GM21526 (cell line): ENCODE measurements around the gene TREML1.
"Not testable (repeated sequence)": the region's sequence is repeated elsewhere in the genome, so short reads cannot be mapped to it uniquely, and the experiment has no call there.

Experiments used
- ATAC-seq: cut with Tn5 transposase; IDR thresholded peaks from one replicate; pipeline ENCODE4 v1.9.1; 2021; ENCODE audit warnings: moderate library complexity; ENCODE audit not compliant: unreplicated experiment, low FRiP score

TREML1 gene, protein sequence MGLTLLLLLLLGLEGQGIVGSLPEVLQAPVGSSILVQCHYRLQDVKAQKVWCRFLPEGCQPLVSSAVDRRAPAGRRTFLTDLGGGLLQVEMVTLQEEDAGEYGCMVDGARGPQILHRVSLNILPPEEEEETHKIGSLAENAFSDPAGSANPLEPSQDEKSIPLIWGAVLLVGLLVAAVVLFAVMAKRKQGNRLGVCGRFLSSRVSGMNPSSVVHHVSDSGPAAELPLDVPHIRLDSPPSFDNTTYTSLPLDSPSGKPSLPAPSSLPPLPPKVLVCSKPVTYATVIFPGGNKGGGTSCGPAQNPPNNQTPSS

GRCh38 chr6:41153992-41154625 lies at the start of gene TREML1:
TREML1 (minus strand) TSS chr6:41154347; CDS start chr6:41154288, 59 bp downstream.
- no peak for ATAC-seq

DNA sequence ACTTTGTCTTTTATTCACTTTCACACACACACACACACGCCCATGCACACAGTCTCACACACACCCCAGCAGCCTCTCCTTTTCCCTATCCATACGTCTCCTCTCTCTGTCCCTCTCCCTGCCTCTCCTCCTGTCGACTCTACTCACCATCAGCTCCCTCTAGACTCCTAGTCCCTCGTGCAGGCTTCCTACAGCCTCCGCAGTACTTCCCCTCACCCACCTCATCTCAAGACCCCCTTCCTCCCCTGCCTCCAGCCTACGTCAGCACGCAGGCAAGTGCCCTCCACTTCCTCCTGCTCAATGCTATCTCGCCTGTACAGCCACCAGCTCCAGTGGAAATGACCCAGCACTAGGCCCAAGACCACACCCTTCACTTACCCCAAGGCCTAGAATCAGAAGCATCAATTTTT lies 47.6 kb upstream of the TREML1 start:
- no peak for ATAC-seq

DNA sequence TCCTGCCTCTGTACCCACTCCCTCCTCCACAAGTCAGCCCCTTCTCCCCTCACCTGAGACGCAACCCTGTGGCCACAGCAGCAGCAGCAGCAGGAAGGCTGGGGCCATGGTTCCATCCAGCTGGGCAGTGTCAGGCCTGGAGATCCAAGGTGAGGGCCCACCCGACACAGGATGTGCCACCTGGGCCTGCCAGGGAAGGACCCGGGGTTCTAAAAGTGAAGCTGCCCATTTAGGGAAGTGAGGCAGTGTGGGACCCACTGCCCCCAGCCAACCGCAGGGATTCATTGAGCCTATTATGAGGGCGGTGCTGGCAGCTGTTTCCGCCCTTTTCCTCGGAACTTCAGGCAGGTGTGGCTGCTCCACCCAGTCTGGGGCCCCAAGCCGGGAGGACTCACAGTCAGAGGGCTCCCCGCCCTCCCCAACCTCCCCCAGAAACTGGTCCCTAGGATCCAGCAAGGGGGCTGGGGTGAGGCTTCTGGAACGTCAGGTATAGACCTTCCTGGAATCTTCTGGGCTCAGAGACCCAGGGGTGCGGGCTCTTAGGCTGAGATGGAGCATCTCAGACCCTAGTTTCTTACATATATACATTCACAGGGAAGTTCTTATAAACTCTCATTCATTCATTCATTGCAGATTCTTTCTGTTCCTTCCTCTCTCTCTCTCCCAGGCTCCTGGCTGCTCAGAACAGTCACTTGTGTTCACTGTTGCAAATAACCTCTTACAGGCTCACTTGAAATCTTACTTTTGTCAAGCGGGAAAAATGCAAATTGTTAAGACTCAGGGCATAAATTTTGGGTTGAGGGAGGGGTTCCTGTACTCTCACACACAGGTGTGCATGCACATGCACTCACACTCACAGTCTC lies 47.0 kb upstream of the TREML1 start, which contains the start of gene TREML2:
TREML2 (minus strand) TSS at position 249 of the 863 bp plus-strand sequence; CDS start at position 108, 141 bp downstream.
- no peak for ATAC-seq

- no peak for ATAC-seq
Observed at GRCh38 chr6:41200296-41200900, 46.3 kb upstream of the TREML1 start.

DNA sequence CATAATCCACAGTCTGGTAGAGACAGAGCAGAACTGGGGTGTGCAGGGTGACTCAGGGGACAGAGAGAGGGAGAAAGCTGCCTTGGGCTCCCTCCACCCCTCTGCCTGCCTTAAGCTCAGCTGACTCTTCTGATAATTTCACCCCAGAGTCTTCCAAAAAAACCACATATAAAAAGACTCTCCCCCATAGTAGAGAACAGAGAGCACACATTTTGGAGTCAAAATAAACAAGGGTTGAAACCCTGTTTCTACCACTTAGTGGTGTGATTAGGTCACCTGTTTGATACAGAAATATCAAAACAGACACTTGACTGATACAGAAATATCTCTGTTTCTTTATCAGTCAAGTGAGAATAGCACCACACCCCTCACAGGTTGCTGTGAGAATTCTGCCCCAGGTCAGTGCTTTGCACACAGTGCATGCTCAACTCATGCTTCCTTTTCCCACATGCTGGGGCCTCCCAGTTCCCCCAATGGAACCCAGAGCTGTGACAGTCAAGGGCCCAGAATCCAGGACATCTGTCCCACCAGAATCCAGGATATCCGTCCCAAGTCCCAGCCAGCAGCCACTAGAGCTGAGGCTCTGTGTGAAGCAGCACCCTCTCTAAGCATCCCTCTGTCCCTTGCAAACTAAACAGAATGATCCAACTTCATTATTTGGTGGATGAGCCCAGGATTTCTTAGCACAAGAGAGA lies 45.6 kb upstream of the TREML1 start:
- ATAC-seq: peak; percentile 50

- no peak for ATAC-seq
Observed at GRCh38 chr6:41197234-41197633, 43.1 kb upstream of the TREML1 start.

- ATAC-seq: no peak
Observed at GRCh38 chr6:41194386-41194785, 40.2 kb upstream of the TREML1 start.

DNA sequence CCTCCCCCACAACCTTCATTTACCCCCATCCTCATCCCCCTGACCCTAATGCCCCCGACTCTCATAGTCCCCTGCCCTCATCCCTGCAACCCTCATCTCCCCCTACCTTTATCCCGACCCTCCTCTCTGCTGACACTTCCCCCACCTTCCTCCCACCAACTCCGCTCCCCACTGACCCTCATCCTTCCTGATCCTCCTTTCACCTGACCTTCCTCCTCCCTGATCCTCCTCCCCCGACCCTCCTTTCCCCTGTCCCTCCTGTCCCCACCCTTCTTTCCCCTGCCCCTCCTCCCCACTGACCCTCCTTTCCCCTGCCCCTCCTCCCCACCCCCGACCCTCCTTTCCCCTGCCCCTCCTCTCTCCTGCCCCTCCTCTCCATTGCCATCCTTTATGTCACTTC lies 39.7 kb upstream of the TREML1 start:
- ATAC-seq: no peak

DNA sequence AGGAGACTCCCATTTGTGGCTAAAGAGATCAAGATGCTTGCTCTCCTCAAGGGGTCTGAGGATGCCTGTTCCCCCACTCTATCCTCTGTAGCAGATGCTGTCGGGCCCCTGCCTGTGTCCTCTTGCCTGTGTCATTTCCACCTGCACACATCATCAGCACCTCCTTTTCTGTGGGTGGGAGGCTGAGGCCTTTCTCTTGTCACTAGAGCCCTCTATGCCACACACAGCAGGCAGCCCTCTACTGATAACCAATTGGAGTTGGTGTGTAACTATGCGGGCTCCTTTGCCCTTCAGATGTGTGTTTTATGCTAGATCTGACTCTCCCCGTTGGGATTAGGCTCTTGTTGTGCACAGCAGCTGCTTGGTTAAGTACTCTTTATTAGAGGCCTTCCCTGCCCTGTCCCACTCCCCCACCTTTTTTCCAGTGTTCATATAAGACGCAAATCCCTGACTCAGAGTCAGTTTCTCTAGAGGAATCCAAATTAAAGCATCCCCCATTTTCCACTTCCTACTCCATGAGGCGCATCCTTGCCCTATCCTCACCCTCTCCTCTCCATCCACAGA lies 39.1 kb upstream of the TREML1 start:
- ATAC-seq: no peak

- ATAC-seq: no peak
Observed at GRCh38 chr6:41191569-41191968, 37.4 kb upstream of the TREML1 start.

DNA sequence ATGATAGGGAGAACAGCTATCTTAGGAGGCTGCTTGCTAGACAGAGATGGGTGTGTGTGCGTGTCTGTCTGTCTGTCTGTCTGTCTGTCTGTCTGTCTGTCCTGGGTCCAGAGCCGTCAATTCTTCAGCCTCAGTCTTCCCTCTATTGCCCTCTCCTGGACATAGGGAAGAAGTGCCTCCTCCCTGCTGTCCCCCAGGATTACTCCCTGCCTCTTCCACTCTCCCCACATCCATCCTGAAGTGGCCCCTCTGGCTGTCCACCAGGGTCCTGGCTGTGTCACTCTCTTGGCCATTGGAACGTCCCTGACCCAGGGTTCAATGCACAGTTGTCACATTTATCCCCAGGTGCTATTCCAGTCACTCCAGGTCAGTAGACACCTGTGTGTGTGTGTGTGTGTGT lies 36.6 kb upstream of the TREML1 start:
- no peak for ATAC-seq

DNA sequence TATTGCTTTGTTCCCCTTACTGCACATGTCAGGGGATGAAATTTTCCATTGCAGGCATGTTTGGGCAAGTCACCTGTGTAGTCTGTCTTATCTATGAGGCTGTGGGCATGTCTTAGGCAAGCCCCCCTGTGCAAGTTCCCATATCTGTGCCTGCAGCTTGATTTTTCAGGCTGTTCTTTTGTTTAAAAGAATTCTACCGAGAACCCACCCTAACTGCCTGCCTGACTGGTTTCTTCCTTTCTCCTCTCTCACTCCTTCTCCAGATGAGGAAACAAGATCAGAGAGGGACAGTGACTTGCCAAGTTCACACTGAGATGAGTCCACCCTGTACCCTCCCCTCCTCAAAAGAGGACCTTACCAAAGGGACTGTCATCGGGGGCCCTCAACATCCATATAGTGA lies 35.8 kb upstream of the TREML1 start:
- no peak for ATAC-seq

DNA sequence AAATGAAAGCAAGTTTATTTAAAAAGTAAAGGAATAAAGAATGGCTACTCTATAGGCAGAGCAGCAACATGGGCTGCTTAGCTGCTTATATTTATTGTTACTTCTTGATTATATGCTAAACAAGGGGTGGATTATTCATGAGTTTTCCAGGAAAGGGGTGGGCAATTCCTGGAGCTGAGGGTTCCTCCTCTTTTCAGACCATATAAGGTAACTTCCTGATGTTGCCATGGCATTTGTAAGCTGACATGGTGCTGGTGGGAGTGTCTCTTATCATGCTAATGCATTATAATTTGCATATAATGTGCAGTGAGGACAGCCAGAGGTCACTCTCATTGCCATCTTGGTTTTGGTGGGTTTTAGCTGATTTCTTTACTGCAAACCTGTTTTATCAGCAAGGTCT lies 34.9 kb upstream of the TREML1 start:
- ATAC-seq: not testable (repeated sequence)

DNA sequence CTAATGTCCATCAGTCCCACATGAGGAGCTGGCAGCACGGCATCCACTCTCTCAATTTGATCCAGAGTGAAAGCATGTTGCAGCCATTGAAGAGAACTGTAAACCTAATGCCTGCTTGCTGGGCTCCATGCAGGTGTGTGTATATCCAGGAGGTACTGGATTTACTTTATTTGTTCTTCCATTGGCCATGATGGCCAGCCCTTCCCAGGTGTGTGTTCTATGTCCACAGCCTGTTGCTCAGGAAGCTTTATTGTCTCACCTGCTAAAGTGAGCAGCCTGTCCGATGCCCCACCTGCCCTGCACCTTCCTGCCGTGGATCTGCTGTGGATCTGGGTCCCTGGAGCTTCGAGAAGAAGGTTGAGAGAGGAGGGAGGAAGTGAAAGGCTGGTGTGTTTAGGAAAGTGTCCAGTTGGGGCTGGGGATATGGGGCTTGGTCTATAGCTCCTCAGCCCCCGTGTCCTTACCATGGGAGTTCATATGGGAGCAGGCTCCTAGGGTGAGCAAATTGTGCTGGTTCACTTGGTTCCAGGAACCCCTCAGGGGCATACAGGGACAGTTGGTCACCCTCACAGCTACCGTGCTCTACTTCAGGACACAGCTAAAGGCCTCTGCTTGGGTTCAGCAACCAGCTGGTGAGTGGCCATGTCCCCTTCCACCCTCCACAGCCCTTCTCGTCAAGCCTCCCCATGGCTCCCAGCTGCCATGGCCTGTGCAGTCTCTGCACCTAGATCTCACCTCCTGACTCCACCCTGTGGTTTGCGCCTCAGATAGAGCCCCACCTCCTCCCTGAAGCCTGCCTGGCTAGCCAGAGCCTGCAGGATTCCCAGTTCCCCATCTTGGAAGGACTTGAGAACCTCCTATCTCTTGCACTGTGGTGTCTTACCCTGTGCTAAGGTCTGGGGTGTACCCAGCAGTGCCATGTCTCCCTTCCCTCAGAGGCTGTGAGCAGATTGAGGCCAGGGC lies 34.1 kb upstream of the TREML1 start:
- no peak for ATAC-seq

- no peak for ATAC-seq
Observed at GRCh38 chr6:41186031-41186562, 31.9 kb upstream of the TREML1 start.

DNA sequence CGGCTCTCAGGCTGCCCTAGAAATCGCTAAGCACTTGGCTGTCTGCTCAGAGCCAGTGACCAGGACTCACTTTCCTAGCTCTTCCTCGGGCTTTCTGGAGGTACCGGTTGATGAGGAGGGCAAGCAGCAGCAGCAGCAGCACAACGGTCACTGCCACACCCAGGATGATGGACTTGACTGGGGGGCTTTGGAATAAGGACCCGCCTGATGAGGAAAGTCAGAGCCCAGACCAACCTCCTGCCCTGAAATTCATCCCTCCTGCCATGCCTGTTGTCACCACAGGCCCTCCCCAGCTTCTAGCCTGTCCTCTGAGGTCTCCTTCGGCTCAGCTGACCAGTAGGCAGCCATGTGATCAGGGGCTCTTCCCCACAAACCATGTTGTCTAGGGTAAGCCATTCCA lies 30.6 kb upstream of the TREML1 start:
- ATAC-seq: no peak

DNA sequence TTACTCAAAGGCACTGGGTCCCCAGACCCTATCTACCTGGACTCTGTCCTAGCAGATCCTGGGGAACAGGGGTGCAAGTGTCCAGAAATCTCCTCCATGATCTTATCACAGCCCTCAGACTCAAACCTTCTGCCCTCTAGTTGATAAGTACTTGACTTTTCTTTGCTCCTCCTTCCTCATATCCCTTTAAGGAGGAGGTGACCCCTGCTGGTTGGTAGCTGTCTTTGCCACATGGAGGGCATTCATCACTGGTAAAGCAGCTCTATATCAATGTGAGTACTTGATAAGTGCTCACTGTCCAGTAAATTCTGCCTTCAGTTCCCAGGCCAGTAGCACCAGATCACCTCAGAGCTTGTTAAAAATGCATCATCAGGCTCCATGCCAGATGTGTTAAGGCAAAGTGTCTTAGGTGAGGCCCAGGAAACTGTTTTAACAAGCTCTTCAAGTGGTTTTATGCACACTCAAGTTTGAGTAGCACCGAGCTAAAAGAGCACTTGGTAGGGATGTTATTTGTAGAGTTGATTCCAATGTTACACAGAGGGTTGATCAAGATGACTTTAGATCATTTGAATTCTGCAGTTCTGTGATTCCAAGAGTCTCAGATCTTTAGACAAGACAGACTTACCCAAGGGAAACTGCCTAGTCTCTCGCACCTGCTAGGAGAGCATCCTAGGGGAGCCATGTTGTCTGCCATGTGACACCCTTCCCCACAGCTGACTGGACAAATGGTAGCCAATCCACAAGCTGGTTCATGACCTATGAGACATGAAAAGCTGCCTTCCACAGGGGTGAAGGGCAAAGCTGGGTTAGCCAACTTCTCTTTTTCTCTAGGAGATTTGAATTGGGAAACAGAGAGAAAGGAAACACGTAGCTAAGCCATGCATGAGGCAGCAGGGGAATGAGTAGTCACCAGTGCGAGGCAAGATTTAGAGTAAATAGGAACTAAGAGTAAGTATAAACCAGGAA lies 28.2 kb upstream of the TREML1 start:
- no peak for ATAC-seq
